GM12864 (cell line): Measurements from ENCODE around the gene NFRKB.

Experiments
- DNase-seq: peaks from one replicate; pipeline ENCODE4 v3.0.0-alpha.2; 2011; ENCODE audit warnings: low read depth
- H3K4me3 ChIP-seq: 2 replicates; pipeline ENCODE4 v1.5.1; 2011; ENCODE audit warnings: mild to moderate bottlenecking, low read depth, low read length, control low read depth
- CTCF ChIP-seq: IDR thresholded peaks from 2 replicates; pipeline ENCODE4 v1.5.1; 2011; ENCODE audit warnings: low read depth, mild to moderate bottlenecking, moderate library complexity, low read length, control low read depth, inconsistent platforms; ENCODE audit errors: missing control alignments

NFRKB gene

GRCh38 chr11:129896062-129896461 lies 684 bp upstream of the NFRKB start:
- H3K4me3 ChIP-seq, result peak overlapping the region; percentile 99; the same call in 1 of the 2 replicates
- no peak for TF ChIP-seq CTCF
- no peak for DNase-seq

DNA sequence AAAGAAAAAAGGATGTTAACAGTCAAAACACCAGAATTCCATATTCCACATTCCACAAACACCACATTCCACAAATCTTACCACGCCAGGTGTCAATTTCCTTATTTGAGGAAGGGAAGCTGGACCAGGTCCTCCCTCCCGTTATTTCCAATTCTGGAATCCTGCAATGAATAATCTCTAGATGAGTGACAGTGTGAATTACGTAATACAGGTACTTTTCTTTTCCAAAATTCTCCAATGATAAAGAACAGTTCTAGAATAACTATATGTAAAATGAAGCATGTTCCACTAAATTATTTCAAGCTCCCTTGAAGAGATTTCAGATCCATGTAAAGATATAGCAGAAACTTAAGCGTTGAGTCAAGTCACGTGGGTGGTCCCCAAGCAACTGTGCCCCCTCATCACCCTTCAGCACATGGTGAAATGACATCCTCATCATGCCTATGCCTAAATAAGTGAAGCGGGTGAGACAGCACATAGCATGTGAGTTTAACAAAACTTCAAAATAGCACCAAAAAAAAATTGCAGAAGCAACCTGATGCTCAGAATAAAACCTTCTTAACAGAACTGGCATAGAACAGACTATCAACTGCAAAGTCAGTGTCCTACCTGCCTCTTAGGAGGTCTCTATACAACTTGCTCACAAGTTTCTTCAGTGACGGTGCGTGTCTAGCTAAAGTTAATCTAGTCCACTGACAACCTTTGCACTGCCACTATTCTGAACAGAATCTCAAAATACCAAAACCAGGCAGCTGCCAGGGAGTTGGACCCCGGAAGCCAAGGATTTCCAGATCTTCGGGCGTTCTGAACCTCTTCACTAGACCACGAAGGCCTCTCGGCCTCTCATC lies 876 bp downstream of the NFRKB start:
- no peak for DNase-seq
- no peak for TF ChIP-seq CTCF
- H3K4me3 ChIP-seq, result peak overlapping the region; percentile 99

DNA sequence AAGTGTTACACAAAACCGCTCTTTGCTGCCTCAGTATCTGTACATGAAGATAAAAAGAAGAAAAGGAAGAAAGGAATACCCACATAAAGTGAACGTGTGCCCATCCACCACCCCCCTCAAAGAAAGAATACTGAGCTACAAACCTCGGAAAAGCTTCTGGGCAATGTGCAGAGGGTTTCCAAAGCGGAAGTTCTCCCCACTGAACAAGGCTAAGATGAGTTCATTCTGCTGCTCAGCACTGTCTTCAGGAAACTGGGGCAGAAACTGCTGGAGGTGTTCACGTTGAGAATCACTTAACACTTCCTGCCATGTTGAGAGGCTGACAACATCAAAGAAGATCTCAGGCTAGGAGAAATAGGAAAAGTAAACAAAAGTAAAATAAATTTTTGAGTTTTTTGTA lies 6.9 kb downstream of the NFRKB start:
- H3K4me3 ChIP-seq, result no peak overlapping the region
- DNase-seq, result no peak
- no peak for TF ChIP-seq CTCF

DNA sequence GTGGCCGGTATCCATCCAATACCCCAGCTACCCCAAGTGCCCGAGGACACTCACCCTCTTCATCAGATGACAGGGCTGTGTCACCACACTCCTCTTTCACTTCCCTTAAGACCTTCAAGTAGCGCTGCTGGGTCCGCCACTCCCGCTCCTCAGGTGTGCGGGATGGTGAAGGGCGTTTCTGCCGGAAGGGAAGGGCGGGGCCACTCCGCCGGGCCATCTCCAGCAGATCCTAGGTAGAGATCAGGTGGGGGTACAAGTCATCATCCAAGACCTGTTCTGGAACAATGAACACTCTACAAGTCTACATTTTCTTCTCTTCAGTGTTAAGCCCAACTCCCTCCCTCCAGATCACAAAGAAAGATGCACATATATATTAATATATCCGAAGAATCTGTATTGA lies 10.0 kb downstream of the NFRKB start:
- no peak overlapping the region for H3K4me3 ChIP-seq
- no peak for DNase-seq
- TF ChIP-seq CTCF, result no peak

- no peak for DNase-seq
- H3K4me3 ChIP-seq, result no peak overlapping the region
- TF ChIP-seq CTCF, result no peak
Measured at GRCh38 chr11:129884581-129884980, 10.8 kb downstream of the NFRKB start.

DNA sequence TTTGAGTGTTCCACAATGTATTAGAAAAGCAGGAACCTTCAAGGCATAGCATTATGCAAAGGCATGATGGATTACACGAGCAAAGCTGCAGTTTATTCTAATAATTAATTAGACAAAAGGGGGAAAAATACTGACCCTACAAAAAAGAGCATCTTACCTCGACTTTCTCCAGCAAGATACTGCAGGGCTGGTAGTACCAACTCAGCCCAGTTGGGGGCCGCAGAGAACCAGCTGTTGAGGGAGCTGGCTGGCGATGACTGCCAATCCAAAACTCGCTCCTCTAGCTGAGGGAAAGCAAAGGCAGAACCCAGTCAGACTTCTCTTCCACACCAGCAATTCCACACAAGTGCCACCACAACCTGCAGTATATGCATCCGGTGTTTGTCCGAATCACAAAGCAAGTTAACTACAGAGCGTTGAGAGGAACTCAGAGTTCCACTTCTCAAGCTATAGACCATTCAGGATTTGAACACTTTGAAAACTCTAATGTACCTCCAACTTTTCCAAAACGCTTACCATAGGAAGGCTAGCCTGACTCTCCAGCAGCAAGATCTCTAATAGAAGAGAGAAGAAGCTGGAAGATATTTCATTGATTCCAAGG lies 13.7 kb downstream of the NFRKB start:
- peak; percentile 73 for TF ChIP-seq CTCF
- no peak for DNase-seq
- H3K4me3 ChIP-seq, result no peak overlapping the region

- H3K4me3 ChIP-seq, result no peak overlapping the region
- TF ChIP-seq CTCF, result no peak
- DNase-seq, result no peak
Measured at GRCh38 chr11:129880311-129880710, 15.1 kb downstream of the NFRKB start.
